ENCODE measurements around the gene CERS2. TPM values are rescaled to one million over a fixed set of nuclear protein-coding genes. Genes with fewer than 3 reads are reported as not detected.
A peak's percentile ranks its signal among the peaks of the same experiment; 100 is the strongest.

Gene CERS2
- total and polyA plus RNA-seq, 2 of the 13 experiments (the other 11 are each of a cell fraction or from before 2014, with no cell fraction given) = 269 to 298 TPM

GRCh38 chr1:151009206-151009587, 34.6 kb upstream of the CERS2 start (continued):
- TF ChIP-seq ATF2 (CRISPR knock-in tag; IDR thresholded peaks at IDR 0.05) (no peak), ZNF580 (CRISPR knock-in tag; IDR thresholded peaks at IDR 0.05; ENCODE audit: borderline replicate concordance, low read depth) (0 out of 2 replicates have a peak, but pooled peaks have one; percentile 1), PBX3 (CRISPR knock-in tag; IDR thresholded peaks at IDR 0.05; ENCODE audit: borderline replicate concordance) (no peak), CC2D1A (CRISPR knock-in tag; IDR thresholded peaks at IDR 0.05) (no peak), FOSL2 (CRISPR knock-in tag; IDR thresholded peaks at IDR 0.05) (no peak), ETV5 (CRISPR knock-in tag; IDR thresholded peaks at IDR 0.05; ENCODE audit: borderline replicate concordance) (no peak), ZNF629 (CRISPR knock-in tag; conservative IDR thresholded peaks at IDR 0.05) (no peak), CENPBD1 (CRISPR knock-in tag; IDR thresholded peaks at IDR 0.05; ENCODE audit: borderline replicate concordance, low read depth) (no peak), ZBTB14 (CRISPR knock-in tag; IDR thresholded peaks at IDR 0.05) (no peak), SOX5 (CRISPR knock-in tag; IDR thresholded peaks at IDR 0.05; ENCODE audit: borderline replicate concordance) (peak; percentile 3; the same call in 1 of the 2 replicates)
